ENCODE data around the gene ZBED5.
"Not testable (repeated sequence)": the region's sequence is repeated elsewhere in the genome, so short reads cannot be mapped to it uniquely, and the experiment has no call there.

The ZBED5 gene

GRCh38 chr11:10857709-10858438, at the start of gene ZBED5:
Gene ZBED5, minus strand, starts transcription at chr11:10858053. Its CDS starts 3,108 bp downstream, at chr11:10854945.
- FAIRE-seq: peak; percentile 83

GRCh38 chr11:10906521-10906920, 48.7 kb upstream of the ZBED5 start:
- no peak for FAIRE-seq

- FAIRE-seq: no peak
Measured at GRCh38 chr11:10902301-10903063, 44.6 kb upstream of the ZBED5 start.

DNA sequence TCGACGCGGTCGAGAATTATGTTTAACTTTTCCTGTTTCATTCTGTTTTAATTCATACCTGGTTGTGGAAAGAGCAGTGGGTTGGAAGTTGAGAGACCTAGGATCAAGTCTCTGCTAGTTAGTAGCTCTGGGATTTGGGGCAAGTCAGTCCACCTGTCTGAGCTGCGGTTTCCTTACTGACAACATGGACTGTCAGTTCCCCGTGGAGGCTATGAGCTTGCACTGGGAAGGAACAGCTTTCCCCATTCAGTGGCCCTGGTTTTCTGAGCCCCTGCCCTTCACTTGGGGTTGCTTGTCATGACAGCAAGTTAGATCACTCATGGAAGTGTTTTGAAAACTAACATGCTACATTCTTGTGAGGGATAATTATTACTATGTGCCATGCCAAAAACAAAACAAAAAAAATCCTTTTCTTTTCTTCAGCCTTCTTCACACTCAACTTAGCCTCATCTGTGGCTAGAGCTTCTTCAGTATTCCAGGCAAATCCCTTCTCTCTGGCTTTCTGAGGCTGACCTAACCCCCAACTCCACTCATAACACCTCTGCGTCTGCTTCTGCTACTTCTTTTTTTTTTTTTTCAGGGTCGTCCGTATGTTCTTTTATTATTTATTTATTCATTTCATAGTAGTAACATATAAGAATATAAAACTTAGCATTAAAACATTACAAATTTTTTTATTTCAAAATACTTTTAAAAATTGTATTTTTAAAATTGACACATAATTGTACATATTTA, 43.0 kb upstream of the ZBED5 start:
- FAIRE-seq: peak; percentile 74

DNA sequence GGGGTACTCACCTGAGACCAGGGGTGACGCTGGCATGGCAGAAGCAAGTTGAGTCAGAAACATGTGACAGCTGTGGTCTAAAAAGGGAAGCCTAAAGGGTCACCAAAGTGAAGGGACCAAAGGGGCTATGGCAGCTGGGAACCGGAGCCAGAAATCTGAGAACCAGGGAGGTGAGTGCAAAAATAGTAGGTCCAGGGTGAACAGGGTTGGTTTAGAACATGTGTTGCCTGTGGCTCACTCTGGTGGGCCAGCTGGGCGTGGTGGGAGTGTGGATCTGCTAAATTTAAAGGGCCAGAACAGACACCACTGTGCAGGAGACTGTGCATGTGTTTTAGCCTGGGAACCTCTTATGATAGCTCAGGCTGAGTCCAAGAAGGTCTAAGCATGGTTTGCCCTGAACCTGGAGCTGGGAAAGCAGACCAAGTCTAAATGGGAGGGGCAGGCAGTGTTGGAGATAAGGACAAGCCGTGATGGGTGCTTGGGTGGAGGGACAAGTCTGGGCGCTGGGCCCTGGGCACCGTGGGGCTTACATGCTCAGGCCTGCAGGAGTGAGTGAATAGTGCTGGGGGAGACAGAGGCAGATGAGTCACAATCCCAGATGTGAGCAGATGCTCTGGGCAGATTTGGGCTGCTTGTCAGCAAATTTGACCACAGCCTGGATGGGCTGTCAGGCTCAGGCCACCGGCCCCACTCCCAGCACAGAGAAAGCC, 41.4 kb upstream of the ZBED5 start:
- FAIRE-seq: no peak

DNA sequence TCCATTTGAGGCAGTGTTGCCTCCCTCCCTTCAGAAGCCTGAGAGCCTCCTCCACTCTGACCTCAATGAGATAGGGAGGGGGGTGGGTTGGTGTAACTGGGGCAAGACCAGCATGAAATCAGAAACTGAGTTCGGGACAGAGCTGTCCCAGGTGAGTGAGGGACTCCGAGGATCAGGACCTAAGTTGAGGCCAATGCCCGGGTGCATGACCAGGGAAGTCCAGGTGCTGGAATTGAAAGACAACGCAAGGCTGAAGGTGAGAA, 40.8 kb upstream of the ZBED5 start:
- no peak for FAIRE-seq

DNA sequence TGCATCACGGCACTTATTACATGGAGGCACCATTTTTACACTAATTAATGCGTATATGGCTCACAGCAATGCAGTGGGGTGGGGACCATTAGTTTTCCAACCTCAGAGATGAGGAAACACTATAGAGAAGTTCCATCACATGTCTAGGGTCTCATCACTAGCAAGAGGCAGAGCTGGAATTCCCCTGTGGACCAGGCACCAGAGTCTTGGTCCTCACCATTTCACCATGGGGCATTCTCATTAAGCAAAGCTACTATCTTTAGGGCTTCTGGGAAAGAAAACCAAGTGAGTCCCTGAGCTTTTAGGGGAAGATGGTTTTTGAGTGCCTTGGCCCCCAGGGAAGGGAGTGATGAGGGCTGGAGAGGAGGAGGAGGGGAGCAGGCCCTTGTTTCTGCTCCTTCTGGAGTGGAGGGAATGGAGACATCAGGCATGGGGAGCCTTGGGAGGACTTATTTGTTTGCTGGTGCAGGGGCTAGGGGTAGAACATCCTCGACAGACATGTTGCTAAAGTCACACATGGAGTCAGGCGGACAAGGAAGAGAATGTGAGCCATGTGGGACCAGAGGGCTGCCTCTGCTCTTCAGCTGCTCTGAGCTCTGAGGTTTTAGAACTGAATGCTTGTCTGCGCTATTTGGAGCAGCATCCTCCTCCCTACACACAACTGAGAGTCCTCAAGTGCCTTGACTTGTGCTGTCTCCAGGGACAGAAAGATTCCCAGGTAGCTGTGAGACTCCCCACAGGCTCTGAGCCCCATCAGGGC, 40.3 kb upstream of the ZBED5 start:
- no peak for FAIRE-seq

- no peak for FAIRE-seq
Measured at GRCh38 chr11:10897150-10897549, 39.3 kb upstream of the ZBED5 start.

GRCh38 chr11:10896493-10896892, 38.6 kb upstream of the ZBED5 start:
- FAIRE-seq: no peak

- FAIRE-seq: no peak
Measured at GRCh38 chr11:10895285-10895684, 37.4 kb upstream of the ZBED5 start.

DNA sequence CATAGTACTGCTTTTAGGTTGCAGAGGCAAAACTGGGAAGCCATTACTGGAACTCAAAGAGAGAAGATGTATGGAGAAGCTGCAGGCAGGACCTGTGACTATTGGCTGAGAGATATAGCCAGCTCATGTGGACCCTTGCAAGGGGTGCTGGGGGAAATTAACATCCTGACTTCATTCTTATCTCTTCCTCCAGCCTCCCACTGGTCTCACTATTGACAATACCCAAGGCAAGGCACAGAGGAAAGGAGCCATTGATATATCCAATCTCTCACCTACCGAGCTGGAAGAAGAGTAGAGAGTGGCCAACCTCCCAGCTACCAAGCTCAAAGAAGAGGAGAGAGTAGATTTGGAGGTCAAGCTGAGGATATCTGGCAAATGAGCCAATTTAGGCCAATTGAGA, 36.8 kb upstream of the ZBED5 start:
- no peak for FAIRE-seq

DNA sequence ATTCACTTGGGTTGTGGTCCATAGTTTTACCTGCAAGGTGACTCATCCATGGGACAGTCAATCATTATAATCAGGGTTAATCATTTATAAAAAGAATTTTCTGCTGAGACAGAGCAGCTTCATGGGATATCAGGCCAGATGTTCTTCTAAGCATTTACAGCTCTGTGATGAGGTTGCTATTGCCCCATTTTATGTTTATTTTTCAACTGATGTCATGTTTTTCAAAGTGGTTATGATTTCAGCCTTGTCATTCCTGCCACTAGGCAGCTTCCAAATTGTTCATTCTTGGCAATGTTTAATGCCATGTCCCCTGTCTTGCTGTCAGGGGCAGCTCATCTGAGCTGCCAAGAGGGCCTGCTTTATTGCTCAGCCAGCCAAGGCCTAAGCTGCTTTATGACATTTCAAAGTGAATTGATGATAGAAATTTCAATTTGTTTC, 35.9 kb upstream of the ZBED5 start:
- FAIRE-seq: no peak

- FAIRE-seq: no peak
Measured at GRCh38 chr11:10892250-10892649, 34.4 kb upstream of the ZBED5 start.

- no peak for FAIRE-seq
Measured at GRCh38 chr11:10891151-10891720, 33.4 kb upstream of the ZBED5 start.

DNA sequence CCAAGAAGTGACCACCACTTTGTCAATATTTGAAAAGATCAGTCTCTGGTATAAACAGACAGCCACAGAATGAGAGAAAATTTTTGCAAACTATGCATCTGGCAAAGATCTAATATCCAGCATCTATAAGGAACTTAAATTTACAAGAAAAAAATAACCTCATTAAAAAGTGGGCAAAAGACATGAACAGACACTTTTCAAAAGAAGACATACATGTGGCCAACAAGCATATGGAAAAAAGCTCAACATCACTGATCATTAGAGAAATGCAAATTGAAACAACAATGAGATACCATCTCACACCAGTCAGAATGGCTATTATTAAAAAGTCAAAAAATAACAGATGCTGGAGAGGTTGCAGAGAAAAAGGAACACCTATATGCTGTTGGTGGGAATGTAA, 32.2 kb upstream of the ZBED5 start:
- not testable (repeated sequence) for FAIRE-seq

- no peak for FAIRE-seq
Measured at GRCh38 chr11:10887307-10887706, 29.5 kb upstream of the ZBED5 start.

DNA sequence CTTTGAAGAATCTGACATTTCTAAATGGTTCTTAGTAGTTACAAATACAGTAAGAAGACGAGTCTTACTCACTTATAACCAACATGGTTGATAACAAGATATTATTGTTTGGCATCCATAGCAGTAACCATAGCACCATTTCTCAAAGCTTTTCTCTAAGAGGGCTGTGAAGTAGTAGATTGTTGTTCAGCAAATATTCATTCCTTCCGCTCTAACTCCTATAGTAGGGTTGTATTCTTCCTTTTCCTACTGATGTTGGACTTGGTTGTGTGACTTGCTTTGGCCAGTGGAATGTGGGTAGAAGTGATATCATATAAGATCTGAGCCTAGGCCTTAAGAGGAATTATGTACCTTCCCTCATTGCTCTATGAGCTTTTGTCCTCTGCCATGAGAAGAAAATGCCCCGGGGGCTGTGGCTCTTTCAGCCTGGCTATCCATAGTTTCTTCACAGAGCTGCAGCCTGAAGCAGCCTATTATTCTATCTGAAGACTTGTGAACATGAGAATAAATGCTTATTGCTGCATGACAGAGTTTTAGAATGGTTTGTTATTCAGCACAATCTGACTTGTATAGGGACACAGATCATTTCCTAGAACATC, 28.9 kb upstream of the ZBED5 start:
- no peak for FAIRE-seq

DNA sequence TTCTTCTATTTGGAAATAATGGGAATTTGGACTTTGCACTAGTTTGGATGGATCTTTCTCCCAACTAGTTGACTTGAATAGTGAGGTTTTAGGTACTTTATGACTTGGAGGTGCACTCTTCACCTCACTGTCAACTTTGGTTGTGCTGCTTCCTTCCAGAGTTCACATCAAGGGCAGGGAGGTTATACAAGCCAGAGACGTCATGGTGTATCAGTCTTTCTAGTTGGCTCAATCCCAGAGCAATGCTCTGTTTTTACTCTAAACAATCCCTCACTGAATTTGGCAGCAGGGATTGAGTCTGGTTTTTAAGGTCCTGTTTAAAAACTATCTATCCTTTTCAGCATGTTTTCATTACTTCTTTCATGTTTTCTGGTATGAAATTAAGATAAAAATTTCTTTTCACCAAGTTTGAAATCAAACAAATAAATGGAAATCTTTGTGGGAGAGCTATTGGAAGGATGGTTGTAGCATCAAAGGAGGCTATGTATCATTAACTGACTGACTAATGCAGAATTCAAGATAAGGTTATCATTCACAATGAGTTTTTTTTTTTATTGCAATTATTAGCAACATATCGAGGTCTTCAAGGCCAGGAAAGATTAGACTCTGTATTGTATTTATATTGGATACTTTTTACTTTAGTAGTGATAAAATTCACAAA, 28.0 kb upstream of the ZBED5 start:
- FAIRE-seq: no peak

DNA sequence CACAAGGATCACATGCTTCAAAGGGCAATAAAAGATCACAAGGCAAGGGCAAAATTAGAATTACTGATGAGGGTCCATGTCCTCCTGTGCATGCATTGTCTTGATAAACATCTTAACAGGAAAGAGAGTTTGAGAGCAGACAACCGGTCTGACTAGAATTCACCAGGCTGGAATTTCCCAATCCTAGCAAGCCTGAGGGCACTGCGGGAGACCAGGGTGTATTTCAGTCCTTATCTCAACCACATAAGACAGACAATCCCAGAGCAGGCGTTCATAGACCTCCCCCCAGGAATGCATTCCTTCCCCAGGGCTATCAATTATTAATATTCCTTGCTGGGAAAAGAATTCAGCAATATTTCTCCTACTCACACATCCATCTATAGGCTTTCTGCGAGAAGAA, 26.4 kb upstream of the ZBED5 start:
- FAIRE-seq: not testable (repeated sequence)

- no peak for FAIRE-seq
Measured at GRCh38 chr11:10881892-10882291, 24.0 kb upstream of the ZBED5 start.
